Calu3 (cell line): ENCODE measurements around the gene GPN1. TPM values are rescaled to one million over a fixed set of nuclear protein-coding genes. Genes with fewer than 3 reads are reported as not detected.

ENCODE experiments used
- BruUV-seq: library from RNA; stranded (reverse); fragments of 400-500 nt; replicated peaks from 2 replicates; lab custom pipeline; 2021; lab: Mats Ljungman, UMichigan
- CTCF ChIA-PET: fragments of 300-600 bp; sonication (Branson Sonifier 250); formaldehyde crosslinking; loops from one replicate; lab custom pipeline; 2022; ENCODE audit warnings: antibody characterized with exemption; lab: Charles Lee
- DNase-seq: peaks from one replicate; pipeline ENCODE4 v3.0.0; 2022
- H3K27ac Mint-ChIP-seq: one replicate; pipeline ENCODE4 v1.8.0; 2022; ENCODE audit warnings: mixed read lengths; ENCODE audit not compliant: unreplicated experiment
- H3K27me3 Mint-ChIP-seq: one replicate; pipeline ENCODE4 v1.8.0; 2022; ENCODE audit warnings: mixed read lengths; ENCODE audit not compliant: unreplicated experiment
- H3K36me3 Mint-ChIP-seq: one replicate; pipeline ENCODE4 v1.8.0; 2022; ENCODE audit warnings: mild to moderate bottlenecking, moderate library complexity, mixed read lengths; ENCODE audit not compliant: insufficient read depth, unreplicated experiment
- H3K4me1 Mint-ChIP-seq: one replicate; pipeline ENCODE4 v1.8.0; 2022; ENCODE audit warnings: mild to moderate bottlenecking, low read depth, mixed read lengths; ENCODE audit not compliant: unreplicated experiment
- H3K4me3 Mint-ChIP-seq: one replicate; pipeline ENCODE4 v1.8.0; 2022; ENCODE audit warnings: mild to moderate bottlenecking, low read depth, moderate library complexity, mixed read lengths; ENCODE audit not compliant: unreplicated experiment
- H3K9me3 Mint-ChIP-seq: one replicate; pipeline ENCODE4 v1.8.0; 2022; ENCODE audit warnings: low read depth, mixed read lengths; ENCODE audit not compliant: unreplicated experiment
- CTCF ChIP-seq: fragments of 200-600 bp; IDR thresholded peaks from one replicate; pipeline ENCODE4 v1.8.0; 2022; ENCODE audit warnings: antibody characterized with exemption; ENCODE audit not compliant: unreplicated experiment
- intact Hi-C: fragments of 100-400 bp; cut with micrococcal nuclease; formaldehyde crosslinking; loops from one replicate; pipeline ENCODE4 v1.10.0; 2022; ENCODE audit not compliant: unreplicated experiment
- total RNA-seq: library from RNA; stranded (reverse); gene quantifications from 2 replicates; pipeline ENCODE4 v1.2.3, GENCODE V29; 2022

The GPN1 gene
- total RNA-seq, 1 experiment from 2014 or later, result 32.6 TPM

- H3K36me3 Mint-ChIP-seq, result peaks cover 52% of the 10 kb centered on the region
- CTCF ChIA-PET, result interaction anchor here (0.8 kb wide), 1 partner anchor 126 kb away, joined by 4 read pairs; no protein-coding TSS in a partner anchor
- H3K9me3 Mint-ChIP-seq, result no peaks in the 10 kb centered on the region
- no peak for TF ChIP-seq CTCF
- peaks cover 2% of the 10 kb centered on the region for H3K4me1 Mint-ChIP-seq
- DNase-seq, result no peak
- no peak overlapping the region for H3K4me3 Mint-ChIP-seq
- no TSS peak for BruUV-seq
- intact Hi-C loops, result no loop called here
- H3K27ac Mint-ChIP-seq, result no peak overlapping the region
- no peaks in the 10 kb centered on the region for H3K27me3 Mint-ChIP-seq
These were observed 18.4 kb downstream of the GPN1 start for GRCh38 chr2:27647289-27647688.

DNA sequence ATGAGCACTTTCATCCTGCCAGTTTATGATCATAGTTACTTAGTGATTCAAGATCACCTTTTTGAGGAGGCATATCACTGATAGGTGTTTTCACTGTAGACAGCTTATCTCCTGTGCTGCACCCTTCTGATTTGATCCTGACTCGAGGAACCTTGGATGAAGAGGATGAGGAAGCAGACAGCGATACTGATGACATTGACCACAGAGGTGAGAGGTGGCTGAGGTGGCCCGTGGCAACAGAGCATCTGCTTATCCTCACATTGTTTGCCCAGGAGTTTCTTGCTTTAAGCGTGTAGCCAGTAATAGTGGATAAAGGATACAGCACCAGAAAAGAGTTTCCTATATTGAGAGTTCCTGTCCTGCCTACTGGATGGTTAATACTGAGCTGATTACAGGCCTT lies 18.9 kb downstream of the GPN1 start:
- Mint-ChIP-seq H3K36me3 (peaks cover 52% of the 10 kb centered on the region), H3K9me3 (no peaks in the 10 kb centered on the region), H3K27me3 (no peaks in the 10 kb centered on the region), H3K4me3 (no peak overlapping the region), H3K27ac (no peak overlapping the region), H3K4me1 (peaks cover 6% of the 10 kb centered on the region)
- DNase-seq, result no peak
- CTCF ChIA-PET, result interaction anchor here (0.8 kb wide), 1 partner anchor 126 kb away, joined by 4 read pairs; no protein-coding TSS in a partner anchor
- BruUV-seq, result no TSS peak
- no peak for TF ChIP-seq CTCF
- intact Hi-C loops, result no loop called here

- Mint-ChIP-seq H3K36me3 (peaks cover 57% of the 10 kb centered on the region), H3K4me1 (peaks cover 23% of the 10 kb centered on the region), H3K27ac (no peak overlapping the region), H3K9me3 (no peaks in the 10 kb centered on the region), H3K4me3 (no peak overlapping the region), H3K27me3 (no peaks in the 10 kb centered on the region)
- CTCF ChIA-PET, result no interaction called here
- TF ChIP-seq CTCF, result no peak
- intact Hi-C loops, result no loop called here
- BruUV-seq, result no TSS peak
- DNase-seq, result no peak
These were observed 22.2 kb downstream of the GPN1 start for GRCh38 chr2:27651056-27651455.

DNA sequence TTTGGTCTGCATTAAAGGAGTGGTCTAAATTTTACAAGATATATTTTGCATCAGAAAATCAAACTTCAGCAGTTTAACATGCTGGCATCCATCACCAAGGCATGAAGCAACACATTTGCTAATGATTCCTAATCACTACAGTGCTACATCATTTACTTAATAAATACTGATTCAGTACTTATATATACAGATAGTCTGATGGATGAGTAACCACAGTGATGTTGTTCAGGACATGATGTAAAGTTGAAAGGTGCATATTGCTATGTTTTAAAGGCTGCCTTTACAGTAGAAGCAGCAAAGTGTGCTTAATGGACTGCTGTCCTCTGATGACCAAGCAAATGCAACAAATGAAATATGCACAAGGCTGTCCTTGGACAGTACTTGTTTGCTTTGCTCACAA lies 23.5 kb downstream of the GPN1 start:
- Mint-ChIP-seq H3K27me3 (no peaks in the 10 kb centered on the region), H3K9me3 (no peaks in the 10 kb centered on the region), H3K27ac (peak overlapping the region; percentile 12), H3K36me3 (peaks cover 51% of the 10 kb centered on the region), H3K4me3 (no peak overlapping the region), H3K4me1 (peaks cover 23% of the 10 kb centered on the region)
- DNase-seq, result no peak
- intact Hi-C loops, result no loop called here
- CTCF ChIA-PET, result interaction anchor here (1.0 kb wide), 1 partner anchor 11 kb away, joined by 4 read pairs; the partner anchor contains the start of genes SLC4A1AP and SUPT7L
- BruUV-seq, result no TSS peak
- TF ChIP-seq CTCF, result no peak
